ENCODE results near the gene RNF138.
A peak's percentile ranks its signal among the peaks of the same experiment; 100 is the strongest.
"Not testable (repeated sequence)": the region's sequence is repeated elsewhere in the genome, so short reads cannot be mapped to it uniquely, and the experiment has no call there.

Gene RNF138

DNA sequence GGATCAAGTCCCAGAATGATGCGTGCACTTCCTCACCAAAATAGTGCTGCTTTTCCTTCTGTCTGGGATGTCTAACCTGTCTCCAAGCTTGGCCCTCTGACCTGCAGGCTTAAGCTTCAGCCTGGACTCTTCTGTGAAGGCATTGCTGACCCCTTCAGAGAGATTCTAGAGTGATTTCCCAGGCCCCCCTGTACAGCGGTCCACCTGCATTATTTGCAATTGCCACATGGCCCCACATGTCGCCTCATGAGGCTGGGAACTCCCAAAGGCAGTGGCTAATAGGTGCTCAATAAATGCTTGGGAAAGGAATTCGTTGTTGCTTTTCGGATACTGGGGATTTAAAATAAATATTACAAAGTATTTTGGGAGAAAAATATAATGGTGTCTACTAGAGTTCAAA is 65.9 kb downstream of the RNF138 start:
- no peak for DNase-seq (ENCODE audit: low read depth)
- TF ChIP-seq, protein P1, sequence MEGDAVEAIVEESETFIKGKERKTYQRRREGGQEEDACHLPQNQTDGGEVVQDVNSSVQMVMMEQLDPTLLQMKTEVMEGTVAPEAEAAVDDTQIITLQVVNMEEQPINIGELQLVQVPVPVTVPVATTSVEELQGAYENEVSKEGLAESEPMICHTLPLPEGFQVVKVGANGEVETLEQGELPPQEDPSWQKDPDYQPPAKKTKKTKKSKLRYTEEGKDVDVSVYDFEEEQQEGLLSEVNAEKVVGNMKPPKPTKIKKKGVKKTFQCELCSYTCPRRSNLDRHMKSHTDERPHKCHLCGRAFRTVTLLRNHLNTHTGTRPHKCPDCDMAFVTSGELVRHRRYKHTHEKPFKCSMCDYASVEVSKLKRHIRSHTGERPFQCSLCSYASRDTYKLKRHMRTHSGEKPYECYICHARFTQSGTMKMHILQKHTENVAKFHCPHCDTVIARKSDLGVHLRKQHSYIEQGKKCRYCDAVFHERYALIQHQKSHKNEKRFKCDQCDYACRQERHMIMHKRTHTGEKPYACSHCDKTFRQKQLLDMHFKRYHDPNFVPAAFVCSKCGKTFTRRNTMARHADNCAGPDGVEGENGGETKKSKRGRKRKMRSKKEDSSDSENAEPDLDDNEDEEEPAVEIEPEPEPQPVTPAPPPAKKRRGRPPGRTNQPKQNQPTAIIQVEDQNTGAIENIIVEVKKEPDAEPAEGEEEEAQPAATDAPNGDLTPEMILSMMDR (IDR thresholded peaks at IDR 0.05; ENCODE audit: low read depth, low read length) = no peak
- no peak for TF ChIP-seq MYC (IDR thresholded peaks at IDR 0.05; ENCODE audit: low read depth, low read length)
- TF ChIP-seq, protein P2, sequence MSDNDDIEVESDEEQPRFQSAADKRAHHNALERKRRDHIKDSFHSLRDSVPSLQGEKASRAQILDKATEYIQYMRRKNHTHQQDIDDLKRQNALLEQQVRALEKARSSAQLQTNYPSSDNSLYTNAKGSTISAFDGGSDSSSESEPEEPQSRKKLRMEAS (IDR thresholded peaks at IDR 0.05; ENCODE audit: low read depth, low read length) = no peak
- TF ChIP-seq POLR2A (IDR thresholded peaks at IDR 0.05; ENCODE audit: extremely low read depth, insufficient read length) = no peak
- H3K4me3 ChIP-seq (ENCODE audit: low read depth, low read length) = no peak overlapping the region

- peak; percentile 83 for DNase-seq (ENCODE audit: low read depth)
- no peak overlapping the region for H3K4me3 ChIP-seq (ENCODE audit: low read depth, low read length)
- TF ChIP-seq, protein P2 (IDR thresholded peaks at IDR 0.05; ENCODE audit: low read depth, low read length) = peak; percentile 91
- no peak for TF ChIP-seq MYC (IDR thresholded peaks at IDR 0.05; ENCODE audit: low read depth, low read length)
- TF ChIP-seq, protein P1 (IDR thresholded peaks at IDR 0.05; ENCODE audit: low read depth, low read length) = peak; percentile 78
These were observed 66.5 kb downstream of the RNF138 start for GRCh38 chr18:32158108-32158624.

DNA sequence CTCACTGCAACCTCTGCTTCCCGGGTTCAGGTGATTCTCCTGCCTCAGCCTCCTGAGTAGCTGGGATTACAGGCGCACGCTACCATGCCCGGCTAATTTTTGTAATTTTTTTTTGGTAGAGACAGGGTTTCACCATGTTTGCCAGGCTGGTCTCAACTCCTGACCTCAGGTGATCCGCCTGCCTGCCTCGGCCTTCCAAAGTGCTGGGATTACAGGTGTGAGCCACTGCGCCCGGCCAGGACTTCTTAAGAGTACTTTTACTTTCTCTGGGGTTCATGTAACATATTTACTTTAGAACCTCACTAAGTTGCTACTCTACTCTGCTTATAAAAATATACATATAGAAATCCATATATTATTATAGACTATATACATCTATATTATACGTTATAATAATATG is 67.0 kb downstream of the RNF138 start:
- H3K4me3 ChIP-seq (ENCODE audit: low read depth, low read length); DNase-seq (ENCODE audit: low read depth): not testable (repeated sequence)

DNA sequence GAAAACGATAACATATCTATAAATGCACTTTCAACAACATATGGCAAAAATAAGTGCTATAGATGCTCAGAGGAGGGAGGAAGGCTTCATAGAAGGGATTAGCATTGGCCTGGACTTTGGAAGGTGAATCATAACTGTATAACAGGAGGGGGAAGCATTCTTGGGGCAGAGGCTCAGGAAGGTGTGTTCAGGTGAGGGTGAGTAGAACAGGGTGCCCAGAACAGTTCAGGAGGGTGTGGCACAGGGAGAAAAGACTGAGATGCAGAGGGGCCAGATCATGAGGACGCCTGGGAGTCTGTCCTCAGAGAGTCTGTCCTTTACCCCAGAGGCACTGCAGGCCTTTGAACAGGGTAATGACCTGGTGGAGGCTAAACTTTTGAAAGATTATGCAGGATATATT is 68.9 kb downstream of the RNF138 start:
- TF ChIP-seq, protein P1 (IDR thresholded peaks at IDR 0.05; ENCODE audit: low read depth, low read length) = no peak
- TF ChIP-seq MYC (IDR thresholded peaks at IDR 0.05; ENCODE audit: low read depth, low read length) = no peak
- DNase-seq (ENCODE audit: low read depth) = no peak
- no peak overlapping the region for H3K4me3 ChIP-seq (ENCODE audit: low read depth, low read length)

- no peak for TF ChIP-seq MYC (IDR thresholded peaks at IDR 0.05; ENCODE audit: low read depth, low read length)
- TF ChIP-seq, protein P1 (IDR thresholded peaks at IDR 0.05; ENCODE audit: low read depth, low read length) = no peak
- no peak for TF ChIP-seq POLR2A (IDR thresholded peaks at IDR 0.05; ENCODE audit: extremely low read depth, insufficient read length)
- no peak for DNase-seq (ENCODE audit: low read depth)
- H3K4me3 ChIP-seq (ENCODE audit: low read depth, low read length) = no peak overlapping the region
These were observed 76.5 kb downstream of the RNF138 start for GRCh38 chr18:32167980-32168730.

- no peak for DNase-seq (ENCODE audit: low read depth)
- H3K4me3 ChIP-seq (ENCODE audit: low read depth, low read length) = no peak overlapping the region
- no peak for TF ChIP-seq POLR2A (IDR thresholded peaks at IDR 0.05; ENCODE audit: extremely low read depth, insufficient read length)
- TF ChIP-seq, protein P2 (IDR thresholded peaks at IDR 0.05; ENCODE audit: low read depth, low read length) = no peak
- TF ChIP-seq, protein P1 (IDR thresholded peaks at IDR 0.05; ENCODE audit: low read depth, low read length) = no peak
- no peak for TF ChIP-seq MYC (IDR thresholded peaks at IDR 0.05; ENCODE audit: low read depth, low read length)
These were observed 82.0 kb downstream of the RNF138 start for GRCh38 chr18:32173654-32174053.

Measured in NB4 (cell line).